ENCODE data around the gene SEMA6A. TPM values are rescaled to one million over a fixed set of nuclear protein-coding genes. Genes with fewer than 3 reads are reported as not detected.

SEMA6A gene
- total and polyA plus RNA-seq, 7 donors = 1.1 to 7.6 (median 3.1) TPM

GRCh38 chr5:116404792-116405191 lies 169.8 kb downstream of the SEMA6A start:
- TF ChIP-seq, protein P1, sequence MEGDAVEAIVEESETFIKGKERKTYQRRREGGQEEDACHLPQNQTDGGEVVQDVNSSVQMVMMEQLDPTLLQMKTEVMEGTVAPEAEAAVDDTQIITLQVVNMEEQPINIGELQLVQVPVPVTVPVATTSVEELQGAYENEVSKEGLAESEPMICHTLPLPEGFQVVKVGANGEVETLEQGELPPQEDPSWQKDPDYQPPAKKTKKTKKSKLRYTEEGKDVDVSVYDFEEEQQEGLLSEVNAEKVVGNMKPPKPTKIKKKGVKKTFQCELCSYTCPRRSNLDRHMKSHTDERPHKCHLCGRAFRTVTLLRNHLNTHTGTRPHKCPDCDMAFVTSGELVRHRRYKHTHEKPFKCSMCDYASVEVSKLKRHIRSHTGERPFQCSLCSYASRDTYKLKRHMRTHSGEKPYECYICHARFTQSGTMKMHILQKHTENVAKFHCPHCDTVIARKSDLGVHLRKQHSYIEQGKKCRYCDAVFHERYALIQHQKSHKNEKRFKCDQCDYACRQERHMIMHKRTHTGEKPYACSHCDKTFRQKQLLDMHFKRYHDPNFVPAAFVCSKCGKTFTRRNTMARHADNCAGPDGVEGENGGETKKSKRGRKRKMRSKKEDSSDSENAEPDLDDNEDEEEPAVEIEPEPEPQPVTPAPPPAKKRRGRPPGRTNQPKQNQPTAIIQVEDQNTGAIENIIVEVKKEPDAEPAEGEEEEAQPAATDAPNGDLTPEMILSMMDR (IDR thresholded peaks at IDR 0.05) = no peak
- Histone ChIP-seq H3K4me1 (peaks cover 11% of the 10 kb centered on the region), H3K36me3 (ENCODE audit: insufficient read depth in 1 of 2, low read depth in 1 of 2) (no peaks in the 10 kb centered on the region), H3K27me3 (ENCODE audit: insufficient read depth in 3 of 3, low read length in 2 of 3) (no peaks in the 10 kb centered on the region), H3K9me3 (no peaks in the 10 kb centered on the region), H3K4me3 (no peak overlapping the region), H3K27ac (no peak overlapping the region)
- no peak for ATAC-seq
- intact Hi-C loops (cut with DNase I) = loop anchor here in 1 of 2 donors (5.0 kb wide), 1 partner anchor 42 kb away; no protein-coding TSS in a partner anchor
- 58 to 72% (median 63%) methylated on average over 3 of the region's 3 CpGs for WGBS, 3 donors
- DNase-seq = no peak

DNA sequence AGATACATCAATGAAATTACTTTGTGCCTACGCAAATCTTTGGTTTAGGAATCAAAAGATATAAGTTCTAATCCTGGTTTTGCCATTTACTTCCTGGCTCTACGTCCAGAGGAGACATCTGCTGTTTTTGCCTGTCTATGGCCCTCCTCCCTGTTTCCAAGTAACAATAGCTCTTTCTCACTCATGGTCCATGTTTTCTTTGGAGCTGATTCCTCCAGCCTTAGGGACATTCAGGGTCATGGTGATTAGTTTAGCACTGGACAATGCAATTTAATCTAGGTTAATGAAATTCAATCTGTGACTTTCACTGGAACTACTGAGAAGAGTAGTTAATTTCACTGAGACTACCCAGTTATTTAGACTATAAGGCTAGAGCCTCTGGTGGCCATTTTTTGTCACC lies 170.6 kb downstream of the SEMA6A start:
- TF ChIP-seq, protein P1 (IDR thresholded peaks at IDR 0.05) = no peak
- peak in 1 of 4 donors; percentile 43 for ATAC-seq
- no peak for DNase-seq
- Histone ChIP-seq H3K27ac (no peak overlapping the region), H3K4me1 (peaks cover 11% of the 10 kb centered on the region), H3K4me3 (no peak overlapping the region), H3K27me3 (ENCODE audit: insufficient read depth in 3 of 3, low read length in 2 of 3) (no peaks in the 10 kb centered on the region), H3K36me3 (ENCODE audit: insufficient read depth in 1 of 2, low read depth in 1 of 2) (no peaks in the 10 kb centered on the region), H3K9me3 (no peaks in the 10 kb centered on the region)
- WGBS, 3 donors = 29 to 39% (median 34%) methylated on average over 2 of the region's 2 CpGs
- intact Hi-C loops (cut with DNase I) = no loop called here

- H3K4me1 ChIP-seq = peaks cover 12% of the 10 kb centered on the region
- no peaks in the 10 kb centered on the region for H3K27me3 ChIP-seq (ENCODE audit: insufficient read depth in 3 of 3, low read length in 2 of 3)
- TF ChIP-seq, protein P1 (IDR thresholded peaks at IDR 0.05) = no peak
- no peak overlapping the region for H3K27ac ChIP-seq
- intact Hi-C loops (cut with DNase I) = no loop called here
- WGBS, 3 donors = 69 to 79% (median 76%) methylated on average over 5 of the region's 5 CpGs
- ATAC-seq (no peak), DNase-seq (no peak)
- H3K36me3 ChIP-seq (ENCODE audit: insufficient read depth in 1 of 2, low read depth in 1 of 2) = no peaks in the 10 kb centered on the region
- no peaks in the 10 kb centered on the region for H3K9me3 ChIP-seq
- no peak overlapping the region for H3K4me3 ChIP-seq
Observed at GRCh38 chr5:116402235-116402634, 172.4 kb downstream of the SEMA6A start.

DNA sequence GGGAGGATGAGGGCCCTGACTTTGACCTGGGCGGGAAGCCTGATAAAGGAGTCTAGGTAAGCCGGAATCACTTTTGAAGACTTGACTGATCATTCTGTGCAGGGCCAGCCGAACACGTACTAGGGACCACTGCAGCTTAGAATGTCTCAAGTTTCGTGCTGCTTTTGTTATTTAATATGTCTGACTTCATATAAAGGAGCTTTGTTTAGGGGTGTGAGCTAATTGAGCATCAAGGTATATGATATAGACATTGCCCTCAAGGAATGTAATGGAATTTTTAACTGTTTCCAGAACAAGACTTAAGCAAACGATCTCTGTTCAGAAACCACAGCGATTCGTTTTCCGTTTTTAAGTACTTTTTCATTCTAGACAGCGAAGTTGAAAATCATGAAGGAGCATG lies 173.0 kb downstream of the SEMA6A start:
- H3K9me3 ChIP-seq = no peaks in the 10 kb centered on the region
- no peak overlapping the region for H3K4me3 ChIP-seq
- no peaks in the 10 kb centered on the region for H3K27me3 ChIP-seq (ENCODE audit: insufficient read depth in 3 of 3, low read length in 2 of 3)
- H3K4me1 ChIP-seq = peaks cover 18% of the 10 kb centered on the region
- intact Hi-C loops (cut with DNase I) = no loop called here
- ATAC-seq (no peak), DNase-seq (no peak)
- H3K27ac ChIP-seq = no peak overlapping the region
- TF ChIP-seq, protein P1 (IDR thresholded peaks at IDR 0.05) = no peak
- 85 to 92% (median 89%) methylated on average over 10 of the region's 10 CpGs for WGBS, 3 donors
- H3K36me3 ChIP-seq (ENCODE audit: insufficient read depth in 1 of 2, low read depth in 1 of 2) = no peaks in the 10 kb centered on the region

DNA sequence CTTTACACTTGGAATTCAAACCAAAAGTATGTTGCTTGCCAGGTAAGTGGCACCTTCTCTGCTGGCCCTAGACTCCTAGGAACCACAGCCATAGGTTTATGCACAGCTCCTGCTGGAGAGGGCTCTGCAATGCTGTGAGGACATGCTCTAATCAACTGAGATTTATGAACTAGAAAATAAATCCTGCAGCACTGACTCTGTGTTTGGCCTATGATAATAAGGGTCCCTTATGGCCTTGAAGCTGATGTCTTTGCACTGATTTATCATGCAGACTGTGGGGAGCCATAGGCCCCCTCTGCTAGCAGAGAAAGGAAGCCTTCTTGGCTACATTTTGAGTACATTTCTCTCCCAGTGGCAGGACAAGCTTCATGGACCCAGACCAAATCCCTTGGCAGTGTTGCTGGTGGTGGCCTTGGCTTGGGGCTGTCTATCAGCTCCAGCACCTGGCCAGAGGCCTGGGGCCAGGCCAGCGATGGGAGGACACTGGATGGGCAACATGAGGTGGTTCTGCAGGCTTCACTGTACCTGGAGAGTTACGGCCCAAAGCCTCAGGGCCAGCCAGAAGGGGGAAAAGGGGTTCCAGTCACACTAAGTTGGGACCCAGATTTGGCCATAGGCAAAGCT lies 178.0 kb downstream of the SEMA6A start:
- H3K4me1 ChIP-seq = peaks cover 46% of the 10 kb centered on the region
- no peaks in the 10 kb centered on the region for H3K27me3 ChIP-seq (ENCODE audit: insufficient read depth in 3 of 3, low read length in 2 of 3)
- intact Hi-C loops (cut with DNase I) = no loop called here
- 16 to 33% (median 27%) methylated on average over 2 of the region's 2 CpGs for WGBS, 3 donors
- peak; percentile 45 to 64 (median 62) for ATAC-seq
- DNase-seq = peak in 1 of 2 donors; percentile 18
- H3K9me3 ChIP-seq = no peaks in the 10 kb centered on the region
- peak overlapping the region; percentile 79 for H3K27ac ChIP-seq
- no peak overlapping the region for H3K4me3 ChIP-seq
- no peaks in the 10 kb centered on the region for H3K36me3 ChIP-seq (ENCODE audit: insufficient read depth in 1 of 2, low read depth in 1 of 2)
- TF ChIP-seq, protein P1 (IDR thresholded peaks at IDR 0.05) = no peak
